Spleen (tissue), 7 donors: ENCODE results near the gene CD207.

Experiments
- CTCF ChIP-seq, 11 experiments: fragments of 200-600 bp in 7 of 11; fragments of 450-650 bp in 4 of 11; sonication (generic) in 4 of 11; IDR thresholded peaks in 8 of 11; conservative IDR thresholded peaks in 3 of 11; 1 replicate in 7 of 11; 2 replicates in 4 of 11; pipeline versions ENCODE4 v1.4.0 to v1.8.0; 2016 to 2021; ENCODE audit warnings: antibody characterized with exemption in 11 of 11, inconsistent platforms in 4 of 11, mild to moderate bottlenecking in 1 of 11
- POLR2A ChIP-seq, 3 donors: fragments of 450-650 bp; IDR thresholded peaks; one replicate each; pipeline ENCODE4 v1.5.1; 2017; ENCODE audit warnings: antibody characterized with exemption in 3 of 3, mild to moderate bottlenecking in 1 of 3
- POLR2AphosphoS5 ChIP-seq, 3 donors: sonication (generic); formaldehyde crosslinking; IDR thresholded peaks; one replicate each; pipeline ENCODE4 v1.5.1; 2017; ENCODE audit warnings: antibody characterized with exemption in 3 of 3
- donor health status: DM: no; HTN: no; CAD: no; lungs with moderate emphysema.
- donor health status: DM: no; HTN: no; CAD: no.
- donor health status: DM: no; HTN: no; CAD: no.

GRCh38 chr2:70851704-70852103 is 16.1 kb upstream of the CD207 start:
- no peak for TF ChIP-seq POLR2AphosphoS5 (IDR thresholded peaks at IDR 0.05)
- no peak for TF ChIP-seq CTCF (IDR thresholded peaks at IDR 0.05 in 8 of 11, conservative IDR thresholded peaks at IDR 0.05 in 3 of 11)
- TF ChIP-seq POLR2A (IDR thresholded peaks at IDR 0.05), result no peak
